Smooth muscle cell (in vitro differentiated cells): Measurements from ENCODE around the gene MEI1. TPM values are rescaled to one million over a fixed set of nuclear protein-coding genes. Genes with fewer than 3 reads are reported as not detected.

Source experiments
- DNase-seq: peaks from one replicate; lab custom pipeline; 2025; ENCODE audit not compliant: unreplicated experiment; lab: John Stamatoyannopoulos, UW
- H2AFZ ChIP-seq: fragments of 200-600 bp; sonication (generic); 2 replicates; pipeline ENCODE4 v1.6.0; 2016; ENCODE audit warnings: antibody characterized with exemption, low read depth, mild to moderate bottlenecking
- H3F3A ChIP-seq: fragments of 200-600 bp; sonication (generic); 2 replicates; pipeline ENCODE4 v1.6.0; 2017; ENCODE audit warnings: antibody characterized with exemption, low read depth
- H3K27ac ChIP-seq: fragments of 200-600 bp; sonication (generic); 2 replicates; pipeline ENCODE4 v1.5.1; 2016; ENCODE audit warnings: low read depth, mild to moderate bottlenecking
- H3K27me3 ChIP-seq: fragments of 200-600 bp; sonication (generic); 2 replicates; pipeline ENCODE4 v1.6.1; 2016; ENCODE audit warnings: low read depth, mild to moderate bottlenecking
- H3K36me3 ChIP-seq: fragments of 200-600 bp; sonication (generic); 2 replicates; pipeline ENCODE4 v1.5.1; 2016; ENCODE audit warnings: low read depth
- H3K4me1 ChIP-seq: fragments of 200-600 bp; sonication (generic); 2 replicates; pipeline ENCODE4 v1.5.1; 2016; ENCODE audit warnings: low read depth
- H3K4me2 ChIP-seq: fragments of 200-600 bp; sonication (generic); 2 replicates; pipeline ENCODE4 v1.6.0; 2016; ENCODE audit warnings: mild to moderate bottlenecking
- H3K4me3 ChIP-seq: fragments of 200-600 bp; sonication (generic); 2 replicates; pipeline ENCODE4 v1.5.1; 2016; ENCODE audit warnings: mild to moderate bottlenecking
- H3K79me2 ChIP-seq: fragments of 200-600 bp; sonication (generic); 2 replicates; pipeline ENCODE4 v1.6.0; 2016; ENCODE audit warnings: low read depth, mild to moderate bottlenecking
- H3K9ac ChIP-seq: fragments of 200-600 bp; sonication (generic); 2 replicates; pipeline ENCODE4 v1.6.0; 2016; ENCODE audit warnings: low read depth
- H3K9me3 ChIP-seq: fragments of 200-600 bp; sonication (generic); replicated peaks from 2 replicates; pipeline ENCODE4 v1.5.1; 2016; ENCODE audit warnings: low read depth
- H4K20me1 ChIP-seq: fragments of 200-600 bp; sonication (generic); 2 replicates; pipeline ENCODE4 v1.6.0; 2016; ENCODE audit warnings: low read depth
- WGBS: methylation state at CpG from one replicate; pipeline ENCODE4 v1.1.7; 2016; ENCODE audit warnings: low lambda C conversion rate; 5-methylcytosine and 5-hydroxymethylcytosine counted together
- polyA plus RNA-seq: library from polyadenylated mRNA; unstranded; fragments of >200 nt; fragmentation: Nextera tagmentation; extraction: Ambion mirVana; gene quantifications from 2 replicates; pipeline ENCODE4 v1.2.1, GENCODE V29; 2016
- total RNA-seq: library from RNA; depleted of rRNA; stranded (reverse); fragments of >200 nt; gene quantifications from 2 replicates; pipeline ENCODE4 v1.2.3, GENCODE V29; 2014
- TF ChIP-seq, protein P1 (sequence below): fragments of 200-600 bp; sonication (generic); IDR thresholded peaks from 2 replicates; pipeline ENCODE4 v1.5.1; 2017; ENCODE audit warnings: borderline replicate concordance, mild to moderate bottlenecking, antibody characterized with exemption; ENCODE audit not compliant: insufficient read depth, poor library complexity, severe bottlenecking

MEI1 gene
- total and polyA plus RNA-seq, 2 experiments from 2014 or later = 0.18 to 3.2 TPM

DNA sequence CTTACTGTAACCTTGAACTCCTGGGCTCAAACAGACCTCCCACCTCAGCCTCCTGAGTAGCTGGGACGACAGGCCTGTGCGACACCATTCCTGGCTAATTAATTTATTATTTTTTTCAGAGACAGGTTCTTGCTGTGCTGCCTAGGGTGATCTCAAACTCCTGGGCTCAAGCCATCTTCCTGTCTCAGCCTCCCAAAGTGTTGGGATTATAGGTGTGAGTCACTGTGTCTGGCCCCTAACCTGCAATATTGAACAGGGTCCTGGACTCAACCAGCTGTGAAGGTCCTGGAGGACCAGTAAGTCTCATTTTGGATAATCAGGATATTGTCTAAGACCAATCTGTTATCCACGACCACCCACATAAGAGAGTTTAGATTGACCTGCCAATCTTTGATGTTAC lies 116.4 kb downstream of the MEI1 start:
- H3K27me3 ChIP-seq = no peaks in the 10 kb centered on the region
- no peaks in the 10 kb centered on the region for H3K4me1 ChIP-seq
- H3K79me2 ChIP-seq = no peaks in the 10 kb centered on the region
- no peak overlapping the region for H3K9ac ChIP-seq
- H3K4me3 ChIP-seq = no peak overlapping the region
- no peak overlapping the region for H3K4me2 ChIP-seq
- H2AFZ ChIP-seq = no peak overlapping the region
- no peaks in the 10 kb centered on the region for H3F3A ChIP-seq
- no peaks in the 10 kb centered on the region for H4K20me1 ChIP-seq
- no peak for DNase-seq
- TF ChIP-seq, protein P1, sequence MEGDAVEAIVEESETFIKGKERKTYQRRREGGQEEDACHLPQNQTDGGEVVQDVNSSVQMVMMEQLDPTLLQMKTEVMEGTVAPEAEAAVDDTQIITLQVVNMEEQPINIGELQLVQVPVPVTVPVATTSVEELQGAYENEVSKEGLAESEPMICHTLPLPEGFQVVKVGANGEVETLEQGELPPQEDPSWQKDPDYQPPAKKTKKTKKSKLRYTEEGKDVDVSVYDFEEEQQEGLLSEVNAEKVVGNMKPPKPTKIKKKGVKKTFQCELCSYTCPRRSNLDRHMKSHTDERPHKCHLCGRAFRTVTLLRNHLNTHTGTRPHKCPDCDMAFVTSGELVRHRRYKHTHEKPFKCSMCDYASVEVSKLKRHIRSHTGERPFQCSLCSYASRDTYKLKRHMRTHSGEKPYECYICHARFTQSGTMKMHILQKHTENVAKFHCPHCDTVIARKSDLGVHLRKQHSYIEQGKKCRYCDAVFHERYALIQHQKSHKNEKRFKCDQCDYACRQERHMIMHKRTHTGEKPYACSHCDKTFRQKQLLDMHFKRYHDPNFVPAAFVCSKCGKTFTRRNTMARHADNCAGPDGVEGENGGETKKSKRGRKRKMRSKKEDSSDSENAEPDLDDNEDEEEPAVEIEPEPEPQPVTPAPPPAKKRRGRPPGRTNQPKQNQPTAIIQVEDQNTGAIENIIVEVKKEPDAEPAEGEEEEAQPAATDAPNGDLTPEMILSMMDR = no peak
- no peaks in the 10 kb centered on the region for H3K9me3 ChIP-seq
- WGBS = 89% methylated on average over 3 of the region's 3 CpGs
- no peaks in the 10 kb centered on the region for H3K36me3 ChIP-seq
- H3K27ac ChIP-seq = no peak overlapping the region

DNA sequence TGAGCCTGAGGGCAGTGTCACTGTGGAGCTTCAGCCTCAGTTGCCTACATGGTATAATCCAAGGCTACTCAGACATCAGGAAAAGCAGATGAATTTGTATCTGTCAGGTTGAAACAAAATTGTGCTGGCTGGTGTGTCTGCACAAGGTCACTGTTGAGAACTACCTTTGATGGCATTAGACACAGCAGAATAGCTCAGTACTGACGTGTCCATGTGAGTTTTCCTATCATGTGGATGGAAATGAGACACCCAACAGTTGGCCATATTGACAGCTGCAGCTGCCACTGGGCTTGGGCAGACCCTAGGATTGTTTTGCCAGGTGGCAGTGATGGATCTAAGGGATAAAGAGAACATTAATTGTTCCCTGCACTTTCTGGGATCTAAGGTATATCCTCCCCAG lies 116.9 kb downstream of the MEI1 start:
- H3F3A ChIP-seq = no peaks in the 10 kb centered on the region
- no peaks in the 10 kb centered on the region for H3K9me3 ChIP-seq
- no peaks in the 10 kb centered on the region for H4K20me1 ChIP-seq
- H3K36me3 ChIP-seq = no peaks in the 10 kb centered on the region
- H3K4me2 ChIP-seq = no peak overlapping the region
- WGBS = 94% methylated on average over 1 of the region's 1 CpG
- no peaks in the 10 kb centered on the region for H3K79me2 ChIP-seq
- no peak overlapping the region for H2AFZ ChIP-seq
- H3K4me1 ChIP-seq = no peaks in the 10 kb centered on the region
- DNase-seq = no peak
- H3K27ac ChIP-seq = no peak overlapping the region
- H3K27me3 ChIP-seq = no peaks in the 10 kb centered on the region
- H3K4me3 ChIP-seq = no peak overlapping the region
- TF ChIP-seq, protein P1 = no peak
- no peak overlapping the region for H3K9ac ChIP-seq

DNA sequence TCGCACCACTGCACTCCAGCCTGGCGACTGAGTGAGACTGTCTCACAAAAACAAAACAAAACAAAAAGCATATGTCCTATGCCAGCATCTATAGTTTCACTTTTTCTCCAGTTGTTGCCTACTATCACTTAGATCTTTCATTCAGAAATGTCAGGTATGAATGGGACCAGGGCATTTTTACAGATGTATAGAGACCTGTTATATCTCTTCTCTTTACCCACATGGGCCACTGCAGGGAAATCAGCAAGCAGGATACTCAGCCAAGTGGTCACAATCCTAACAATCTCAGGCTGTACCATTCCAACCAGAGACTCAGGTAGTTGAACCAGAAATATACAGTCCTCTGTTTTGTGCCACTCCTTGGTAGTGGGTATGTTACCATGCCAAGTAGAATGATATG lies 117.6 kb downstream of the MEI1 start:
- no peak overlapping the region for H2AFZ ChIP-seq
- no peak overlapping the region for H3K4me2 ChIP-seq
- no peak overlapping the region for H3K4me3 ChIP-seq
- H3F3A ChIP-seq = no peaks in the 10 kb centered on the region
- H3K27ac ChIP-seq = no peak overlapping the region
- no peak overlapping the region for H3K9ac ChIP-seq
- H3K9me3 ChIP-seq = no peaks in the 10 kb centered on the region
- no peaks in the 10 kb centered on the region for H3K79me2 ChIP-seq
- WGBS = 96% methylated on average over 2 of the region's 2 CpGs
- no peak for DNase-seq
- no peaks in the 10 kb centered on the region for H3K36me3 ChIP-seq
- H3K4me1 ChIP-seq = no peaks in the 10 kb centered on the region
- TF ChIP-seq, protein P1 = no peak
- no peaks in the 10 kb centered on the region for H3K27me3 ChIP-seq
- no peaks in the 10 kb centered on the region for H4K20me1 ChIP-seq

DNA sequence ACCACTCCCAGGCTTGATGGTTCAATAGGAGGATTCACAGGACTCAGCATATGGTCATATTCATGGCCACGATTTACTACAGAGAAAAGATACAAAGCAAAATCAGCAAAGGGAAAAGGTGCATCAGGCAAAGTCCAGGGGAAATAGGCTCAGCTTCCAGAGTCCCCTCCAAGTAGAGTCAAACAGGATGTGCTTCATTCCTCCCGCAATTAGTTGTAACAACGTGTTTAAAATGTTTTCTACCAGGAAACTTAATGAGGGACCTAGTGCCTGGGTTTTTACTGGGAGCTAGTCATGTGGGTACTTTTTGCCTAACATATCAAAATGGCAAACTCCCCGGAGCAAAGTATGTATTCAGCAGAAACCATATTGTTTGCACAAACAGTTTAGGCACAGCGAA lies 118.7 kb downstream of the MEI1 start:
- Histone ChIP-seq H3K4me2 (no peak overlapping the region), H3F3A (no peaks in the 10 kb centered on the region), H2AFZ (no peak overlapping the region), H3K27me3 (no peaks in the 10 kb centered on the region), H3K9me3 (no peaks in the 10 kb centered on the region), H4K20me1 (no peaks in the 10 kb centered on the region), H3K4me3 (no peak overlapping the region), H3K79me2 (no peaks in the 10 kb centered on the region), H3K4me1 (no peaks in the 10 kb centered on the region), H3K36me3 (no peaks in the 10 kb centered on the region), H3K9ac (no peak overlapping the region), H3K27ac (no peak overlapping the region)
- no peak for DNase-seq
- WGBS = 81% methylated on average over 5 of the region's 5 CpGs
- TF ChIP-seq, protein P1 = no peak
